Panc1 (cell line): Measurements from ENCODE around the gene TRAPPC12.

Source experiments
- CTCF ChIP-seq: fragments of 450-650 bp; IDR thresholded peaks from 2 replicates; pipeline ENCODE4 v1.5.1; 2017; ENCODE audit warnings: mild to moderate bottlenecking
- POLR2AphosphoS5 ChIP-seq: IDR thresholded peaks from 2 replicates; pipeline ENCODE4 v1.6.1; 2012; ENCODE audit warnings: mild to moderate bottlenecking, low read depth, low read length, moderate library complexity
- TF ChIP-seq, protein P1 (sequence below), 2 experiments: IDR thresholded peaks; 2 replicates each; pipeline ENCODE4 v1.6.1; 2011 to 2012; ENCODE audit warnings: low read depth in 2 of 2, control low read depth in 1 of 2, low read length in 1 of 2, mild to moderate bottlenecking in 1 of 2, moderate library complexity in 1 of 2; ENCODE audit not compliant: insufficient read depth in 1 of 2

- TF ChIP-seq CTCF (no peak), POLR2AphosphoS5 (no peak)
- TF ChIP-seq, protein P1, sequence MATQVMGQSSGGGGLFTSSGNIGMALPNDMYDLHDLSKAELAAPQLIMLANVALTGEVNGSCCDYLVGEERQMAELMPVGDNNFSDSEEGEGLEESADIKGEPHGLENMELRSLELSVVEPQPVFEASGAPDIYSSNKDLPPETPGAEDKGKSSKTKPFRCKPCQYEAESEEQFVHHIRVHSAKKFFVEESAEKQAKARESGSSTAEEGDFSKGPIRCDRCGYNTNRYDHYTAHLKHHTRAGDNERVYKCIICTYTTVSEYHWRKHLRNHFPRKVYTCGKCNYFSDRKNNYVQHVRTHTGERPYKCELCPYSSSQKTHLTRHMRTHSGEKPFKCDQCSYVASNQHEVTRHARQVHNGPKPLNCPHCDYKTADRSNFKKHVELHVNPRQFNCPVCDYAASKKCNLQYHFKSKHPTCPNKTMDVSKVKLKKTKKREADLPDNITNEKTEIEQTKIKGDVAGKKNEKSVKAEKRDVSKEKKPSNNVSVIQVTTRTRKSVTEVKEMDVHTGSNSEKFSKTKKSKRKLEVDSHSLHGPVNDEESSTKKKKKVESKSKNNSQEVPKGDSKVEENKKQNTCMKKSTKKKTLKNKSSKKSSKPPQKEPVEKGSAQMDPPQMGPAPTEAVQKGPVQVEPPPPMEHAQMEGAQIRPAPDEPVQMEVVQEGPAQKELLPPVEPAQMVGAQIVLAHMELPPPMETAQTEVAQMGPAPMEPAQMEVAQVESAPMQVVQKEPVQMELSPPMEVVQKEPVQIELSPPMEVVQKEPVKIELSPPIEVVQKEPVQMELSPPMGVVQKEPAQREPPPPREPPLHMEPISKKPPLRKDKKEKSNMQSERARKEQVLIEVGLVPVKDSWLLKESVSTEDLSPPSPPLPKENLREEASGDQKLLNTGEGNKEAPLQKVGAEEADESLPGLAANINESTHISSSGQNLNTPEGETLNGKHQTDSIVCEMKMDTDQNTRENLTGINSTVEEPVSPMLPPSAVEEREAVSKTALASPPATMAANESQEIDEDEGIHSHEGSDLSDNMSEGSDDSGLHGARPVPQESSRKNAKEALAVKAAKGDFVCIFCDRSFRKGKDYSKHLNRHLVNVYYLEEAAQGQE (IDR thresholded peaks at IDR 0.05; ENCODE audit: insufficient read depth in 1 of 2, low read depth in 2 of 2, low read length in 1 of 2), result no peak
These were observed 23.4 kb upstream of the TRAPPC12 start for GRCh38 chr2:3355951-3356569.
